Measurements from ENCODE around the gene DAND5. TPM values are rescaled to one million over a fixed set of nuclear protein-coding genes. Genes with fewer than 3 reads are reported as not detected.
A peak's percentile ranks its signal among the peaks of the same experiment; 100 is the strongest.

Gene DAND5
- total and polyA plus RNA-seq, 2 of the 13 experiments (the other 11 are each of a cell fraction or from before 2014, with no cell fraction given), result 0.04 TPM; not detected in 1

- TF ChIP-seq ARID3A (IDR thresholded peaks at IDR 0.05; ENCODE audit: low read depth, low read length) (no peak), ZNF567 (CRISPR knock-in tag; IDR thresholded peaks at IDR 0.05; ENCODE audit: borderline replicate concordance) (no peak), ZNF607 (CRISPR knock-in tag; IDR thresholded peaks at IDR 0.05; ENCODE audit: borderline replicate concordance) (no peak), ZBTB33 (CRISPR knock-in tag; IDR thresholded peaks at IDR 0.05) (peak; percentile 25; the same call in 1 of the 2 replicates), POLR2G (IDR thresholded peaks at IDR 0.05; ENCODE audit: low read depth, low read length) (no peak)
- TF ChIP-seq, protein P1, sequence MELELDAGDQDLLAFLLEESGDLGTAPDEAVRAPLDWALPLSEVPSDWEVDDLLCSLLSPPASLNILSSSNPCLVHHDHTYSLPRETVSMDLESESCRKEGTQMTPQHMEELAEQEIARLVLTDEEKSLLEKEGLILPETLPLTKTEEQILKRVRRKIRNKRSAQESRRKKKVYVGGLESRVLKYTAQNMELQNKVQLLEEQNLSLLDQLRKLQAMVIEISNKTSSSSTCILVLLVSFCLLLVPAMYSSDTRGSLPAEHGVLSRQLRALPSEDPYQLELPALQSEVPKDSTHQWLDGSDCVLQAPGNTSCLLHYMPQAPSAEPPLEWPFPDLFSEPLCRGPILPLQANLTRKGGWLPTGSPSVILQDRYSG (CRISPR knock-in tag; IDR thresholded peaks at IDR 0.05), result no peak
These were observed 40.9 kb downstream of the DAND5 start (continued) for GRCh38 chr19:13010038-13010991.

Data from HepG2 (cell line).